ENCODE results near the gene KIF20B.
"Not testable (repeated sequence)": the region's sequence is repeated elsewhere in the genome, so short reads cannot be mapped to it uniquely, and the experiment has no call there.

The KIF20B gene

DNA sequence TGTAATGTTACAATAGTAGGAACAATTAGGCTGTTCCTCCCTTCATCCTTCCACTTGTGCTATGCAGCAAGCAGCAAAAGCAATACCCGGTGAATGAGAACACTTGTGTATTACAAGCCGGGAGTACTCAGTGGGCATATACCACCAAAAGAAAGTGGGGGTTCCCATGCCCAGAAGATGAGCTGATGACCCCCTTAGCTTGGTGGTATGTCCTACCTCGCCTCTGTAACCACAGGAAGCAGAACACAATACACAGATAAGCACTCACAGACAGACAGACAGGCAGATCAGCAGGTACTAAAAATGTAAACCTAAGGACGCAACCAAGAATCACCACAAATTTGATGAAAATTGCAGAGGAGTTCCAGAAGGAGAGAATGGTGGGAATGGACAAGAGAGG, 15.5 kb upstream of the KIF20B start:
- no peak for DNase-seq

DNA sequence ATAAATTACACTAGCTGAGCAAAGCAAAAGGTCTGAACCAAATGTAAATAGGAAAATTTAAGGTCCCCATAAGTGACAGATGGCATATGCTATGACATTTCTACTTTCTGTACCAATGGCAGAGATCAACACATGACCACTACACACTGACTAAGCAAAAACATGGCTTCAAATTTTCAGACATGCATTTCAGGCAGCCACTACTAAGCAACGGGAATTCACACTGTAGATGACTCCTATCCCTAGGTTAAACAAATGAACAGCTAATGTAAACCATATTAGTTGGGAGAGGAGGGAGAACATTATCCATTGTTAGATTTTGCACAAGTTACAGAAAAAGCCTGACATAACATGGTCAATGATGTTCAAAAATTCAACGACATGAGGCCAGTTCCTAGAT, 11.4 kb upstream of the KIF20B start:
- DNase-seq, result no peak

DNA sequence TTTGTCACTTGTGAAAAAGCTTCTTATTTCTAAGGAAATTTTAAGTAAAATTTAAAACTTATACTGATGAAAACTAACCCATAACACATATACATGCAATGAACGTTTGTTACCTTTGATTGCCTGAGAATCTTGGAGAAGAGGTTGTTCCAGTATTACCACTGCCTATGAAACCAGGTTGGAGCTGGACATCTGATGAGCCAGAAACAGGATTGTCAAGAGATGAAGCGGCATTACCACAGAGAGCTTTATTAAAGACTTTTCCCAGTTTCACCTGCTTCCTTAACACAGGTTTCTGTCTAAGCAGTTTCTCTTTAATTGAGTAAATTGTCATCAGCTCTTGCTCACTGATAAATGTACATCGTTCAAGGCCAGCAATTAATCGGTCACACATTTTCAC, 9.0 kb upstream of the KIF20B start:
- no peak for DNase-seq

DNA sequence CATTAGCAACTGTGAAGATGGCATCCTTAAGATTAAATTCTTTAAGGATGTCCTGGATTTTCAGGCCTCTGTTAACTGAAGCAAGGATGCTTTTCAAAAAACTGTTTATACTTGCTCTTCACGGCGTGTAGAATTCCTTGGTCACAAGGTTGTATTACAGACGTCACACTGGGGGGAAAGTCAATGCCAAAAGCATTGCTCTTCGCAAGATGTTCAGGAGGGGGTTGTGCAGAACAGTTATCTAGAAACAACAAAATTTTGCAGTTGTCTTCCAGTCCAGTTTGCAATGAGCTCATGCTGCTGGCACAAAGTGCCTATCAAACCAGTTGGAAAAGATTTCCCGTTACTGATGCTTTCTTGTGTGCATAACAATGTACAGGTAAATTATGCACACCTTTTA, 8.2 kb upstream of the KIF20B start:
- DNase-seq, result no peak

DNA sequence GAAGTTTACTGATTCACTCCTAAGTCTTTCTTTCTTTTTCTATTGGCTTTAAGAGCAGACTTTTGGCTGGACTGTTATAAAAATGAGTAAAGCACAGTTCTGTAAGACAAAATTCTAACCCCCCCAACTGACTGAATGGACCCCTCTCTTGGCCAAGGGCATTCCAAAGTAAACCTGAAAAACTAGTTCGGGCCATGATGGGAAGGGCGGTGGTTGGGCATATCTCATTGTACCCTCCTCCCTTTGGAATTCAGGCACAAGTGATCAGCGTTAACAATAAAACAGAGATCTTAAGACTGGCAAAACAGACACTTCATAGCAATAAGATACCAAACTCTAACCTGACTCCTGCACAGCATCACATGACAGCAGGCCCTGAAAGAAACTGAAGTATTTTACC, 6.1 kb upstream of the KIF20B start:
- no peak for DNase-seq

DNA sequence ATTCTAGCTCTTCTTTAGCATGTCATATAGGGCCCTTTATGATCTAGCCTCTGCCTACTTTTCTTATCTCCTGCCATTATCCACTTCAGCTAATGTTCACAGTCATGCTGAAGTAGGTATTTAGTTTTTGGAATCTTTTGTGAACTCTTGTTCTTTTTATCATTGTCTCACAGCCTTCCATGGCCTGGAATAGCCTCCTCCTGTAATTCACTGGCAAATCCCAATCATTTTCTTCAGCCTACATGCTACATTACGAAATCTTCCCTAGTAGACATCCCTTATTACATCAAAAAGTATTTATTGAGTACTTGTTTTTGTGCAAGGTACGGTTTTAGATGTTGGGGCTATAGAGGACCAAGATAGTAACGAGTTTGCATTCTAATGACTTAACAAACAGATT, 3.4 kb upstream of the KIF20B start:
- DNase-seq, result no peak

DNA sequence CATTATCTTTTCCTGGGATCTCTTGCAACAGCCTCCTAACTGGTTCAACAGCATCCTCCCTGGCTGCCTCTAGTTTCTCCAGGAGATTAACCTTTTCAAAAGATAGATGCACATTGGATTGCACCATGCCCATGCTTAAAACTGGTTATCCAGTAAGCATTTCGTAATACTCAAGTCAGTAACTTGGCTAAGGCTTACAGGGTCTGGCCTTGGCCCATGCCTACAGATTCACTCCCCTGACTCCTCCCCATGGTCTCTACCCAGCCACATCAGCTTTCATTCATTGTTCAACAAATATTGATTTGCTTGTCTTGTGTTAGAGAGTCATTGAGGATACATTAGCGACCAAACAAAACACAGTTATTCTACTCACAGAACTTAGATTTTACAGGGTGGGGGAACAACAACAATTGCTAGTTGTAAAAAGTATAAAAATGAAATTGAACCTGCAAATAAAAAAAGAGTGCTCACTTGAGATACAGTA, 1.8 kb upstream of the KIF20B start:
- no peak for DNase-seq

DNA sequence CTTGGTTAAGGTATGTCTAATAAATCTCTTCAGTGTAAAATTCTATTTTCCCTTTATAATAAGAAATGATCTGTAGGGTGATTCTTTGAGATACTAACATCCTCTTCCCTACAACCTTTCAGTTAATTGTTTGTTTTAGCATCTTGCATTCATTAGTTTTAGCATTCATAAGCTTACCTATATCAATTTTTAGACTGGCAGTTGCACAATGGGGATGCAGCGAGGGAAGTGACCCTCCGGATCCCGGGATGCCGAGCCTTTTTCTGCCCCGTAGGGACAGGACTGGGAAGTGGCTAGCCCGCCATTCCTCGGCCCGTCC, 508 bp upstream of the KIF20B start:
- no peak for DNase-seq

DNA sequence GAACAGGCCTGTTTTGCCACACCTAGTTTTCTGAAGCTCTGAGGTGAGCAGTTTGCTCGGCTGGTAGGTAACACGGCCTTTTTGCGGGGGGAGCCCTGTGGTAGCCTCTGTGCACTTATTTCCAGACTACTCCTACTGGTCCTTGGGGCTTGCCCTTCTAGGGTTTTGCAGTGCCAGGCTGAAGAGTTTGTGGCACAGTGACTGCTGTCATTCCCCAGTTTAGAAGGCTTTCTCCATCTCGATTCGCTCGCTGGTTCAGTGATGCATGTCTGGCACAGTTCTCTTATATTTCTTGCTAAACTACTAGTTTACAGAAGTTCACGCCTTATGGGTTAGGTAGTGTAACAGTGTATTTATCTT, 711 bp downstream of the KIF20B start:
- DNase-seq, result no peak

DNA sequence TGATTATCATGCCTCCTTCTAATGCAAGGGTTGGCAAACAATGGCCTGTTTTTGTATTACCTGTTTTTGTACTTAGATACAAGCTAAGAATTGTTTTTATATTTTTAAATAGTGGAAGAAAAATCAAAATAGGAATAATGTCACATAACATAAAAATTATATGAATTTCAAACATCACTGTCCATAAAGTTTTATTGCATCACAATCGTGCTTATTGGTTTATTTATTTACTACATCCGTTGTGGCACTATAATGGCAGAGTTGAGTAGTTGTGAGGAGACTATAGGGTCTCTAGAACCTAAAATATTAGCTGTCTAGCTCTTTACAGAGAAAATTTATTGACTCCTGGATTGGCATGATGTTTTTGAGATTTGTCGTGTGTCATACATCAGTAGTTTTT, 4.1 kb downstream of the KIF20B start:
- DNase-seq, result no peak

DNA sequence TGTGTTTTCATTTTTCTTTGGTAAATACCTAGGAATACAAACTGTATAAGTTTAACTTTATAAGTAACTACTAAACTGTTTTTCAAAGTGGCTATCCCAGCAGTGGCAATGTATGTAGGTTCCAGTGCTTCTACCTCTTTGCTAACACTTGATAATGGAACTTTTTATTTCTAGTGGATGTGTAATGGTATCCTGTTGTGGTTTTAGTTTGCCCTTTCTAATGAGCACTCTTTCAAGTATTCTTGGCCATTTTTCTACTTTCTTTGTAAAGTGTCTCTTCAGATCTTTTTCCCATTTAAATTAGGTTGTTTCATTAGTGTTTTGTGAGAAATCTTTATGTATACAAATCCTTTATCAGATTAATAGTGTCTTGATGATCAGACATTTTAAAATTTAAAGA, 4.6 kb downstream of the KIF20B start:
- DNase-seq, result no peak

DNA sequence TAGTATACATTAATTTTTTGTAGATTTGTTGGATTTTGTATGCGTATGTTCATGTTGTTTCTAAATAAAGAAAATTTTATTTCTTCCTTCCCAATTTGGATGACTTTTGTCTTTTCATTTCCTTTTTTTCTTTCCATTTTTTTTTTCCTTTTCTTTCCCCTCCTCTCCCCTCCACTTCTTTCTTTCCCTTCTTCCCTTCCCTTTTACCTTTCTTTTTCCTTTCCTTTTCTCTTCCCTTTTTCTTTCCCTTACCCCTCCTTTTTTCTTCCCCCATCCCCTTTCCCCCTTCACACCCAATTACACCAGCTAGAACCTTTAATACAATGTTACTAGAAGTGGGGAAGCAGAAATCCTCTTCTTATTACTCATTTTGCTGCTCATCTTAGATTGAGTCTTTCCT, 6.0 kb downstream of the KIF20B start:
- no peak for DNase-seq

DNA sequence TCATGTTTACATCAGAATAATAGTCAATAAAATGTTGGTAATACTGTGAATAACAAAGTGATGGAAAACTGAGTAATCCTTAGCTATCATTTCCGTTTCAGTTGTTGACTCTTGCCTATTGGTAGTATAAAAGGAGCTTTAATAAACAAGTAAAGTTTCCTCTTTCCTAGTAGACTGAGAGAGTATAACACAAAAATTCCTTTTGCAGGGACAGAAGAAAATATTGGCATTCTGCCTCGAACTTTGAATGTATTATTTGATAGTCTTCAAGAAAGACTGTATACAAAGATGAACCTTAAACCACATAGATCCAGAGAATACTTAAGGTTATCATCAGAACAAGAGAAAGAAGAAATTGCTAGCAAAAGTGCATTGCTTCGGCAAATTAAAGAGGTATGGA, 9.4 kb downstream of the KIF20B start:
- DNase-seq, result no peak

DNA sequence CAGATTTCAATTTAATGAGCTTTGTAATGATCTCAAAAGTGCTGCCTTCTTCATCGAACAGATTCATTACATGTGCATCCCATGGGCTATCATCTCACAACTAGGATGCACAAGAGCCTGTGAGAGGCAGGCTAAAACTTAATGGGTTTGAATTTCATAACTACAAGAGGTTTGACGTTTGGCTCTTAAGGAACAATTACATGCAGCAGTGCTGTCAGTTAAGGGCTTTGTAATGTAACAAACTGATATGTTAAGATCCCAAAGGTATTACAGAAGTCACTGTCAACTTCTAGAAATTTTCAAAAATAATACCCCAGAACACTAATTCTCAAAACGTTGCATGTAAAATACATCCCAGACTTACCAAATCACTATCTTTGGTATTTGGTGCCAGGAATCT, 33.2 kb downstream of the KIF20B start:
- no peak for DNase-seq

DNA sequence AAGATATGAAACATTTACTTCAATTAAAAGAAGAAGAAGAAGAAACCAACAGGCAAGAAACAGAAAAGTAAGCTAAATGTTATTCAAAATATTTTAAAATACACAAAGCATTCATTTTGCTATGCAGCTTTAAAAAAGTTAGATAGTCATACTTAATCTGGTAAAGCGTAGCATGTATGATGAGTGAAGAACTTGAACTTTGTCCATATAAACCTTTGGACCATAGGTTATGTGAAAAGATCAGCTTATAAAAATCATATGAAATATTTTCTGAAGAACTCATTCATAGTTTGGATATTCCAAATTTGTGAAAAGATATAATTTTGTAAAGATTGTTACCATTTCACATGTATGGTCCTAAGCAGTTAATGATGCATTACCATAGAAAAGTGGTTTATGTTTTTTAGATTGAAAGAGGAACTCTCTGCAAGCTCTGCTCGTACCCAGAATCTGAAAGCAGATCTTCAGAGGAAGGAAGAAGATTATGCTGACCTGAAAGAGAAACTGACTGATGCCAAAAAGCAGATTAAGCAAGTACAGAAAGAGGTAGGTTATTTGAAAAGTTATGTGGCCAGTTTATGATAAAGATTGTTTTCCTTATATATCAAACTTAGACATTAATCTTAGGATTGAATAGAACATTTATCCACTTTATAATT, 37.3 kb downstream of the KIF20B start:
- no peak for DNase-seq

DNA sequence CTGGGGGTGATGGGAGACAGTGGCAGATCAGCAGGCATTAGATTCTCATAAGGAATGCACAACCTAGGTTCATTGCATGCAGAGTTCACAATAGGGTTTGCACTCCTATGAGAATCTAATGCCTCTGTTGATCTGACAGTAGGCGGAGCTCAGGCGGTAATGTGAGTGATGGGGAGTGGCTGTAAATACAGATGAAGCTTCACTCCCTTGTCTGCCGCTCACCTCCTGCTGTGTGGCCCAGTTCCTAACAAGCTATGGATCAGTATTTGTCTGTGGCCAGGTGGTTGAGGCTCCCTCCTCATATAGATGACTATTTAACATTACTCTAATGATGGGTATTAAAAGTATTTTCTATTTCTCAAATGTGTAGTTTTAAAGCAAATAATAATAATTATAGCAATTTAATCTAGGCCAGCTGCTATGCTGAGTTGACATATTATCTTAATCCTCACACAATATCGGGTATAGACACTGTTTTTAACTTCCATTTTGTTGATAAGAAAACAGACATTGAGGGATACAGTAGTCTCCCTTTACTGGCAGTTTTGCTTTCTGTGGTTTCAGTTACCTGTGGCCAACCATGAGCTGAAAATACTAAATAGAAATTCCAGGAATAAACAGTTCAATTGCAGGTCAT, 39.9 kb downstream of the KIF20B start:
- no peak for DNase-seq

DNA sequence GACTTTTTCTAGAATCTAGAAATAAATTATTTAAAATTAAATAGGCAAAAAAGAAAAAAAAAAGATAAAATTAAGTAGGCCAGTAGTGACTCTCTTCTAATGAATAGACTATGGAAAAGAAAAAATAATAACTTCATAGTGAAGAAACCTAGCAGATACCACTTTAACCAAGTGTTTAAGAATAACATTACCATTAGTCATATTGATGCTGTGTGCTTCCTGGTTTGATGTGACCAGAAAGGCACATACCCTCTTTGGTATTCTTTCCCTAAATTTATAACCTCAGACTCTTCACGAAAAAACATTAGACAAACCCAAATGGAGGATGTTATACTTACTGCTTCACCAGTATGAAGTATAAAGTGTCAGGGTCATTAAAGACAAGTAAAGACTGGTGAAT, 42.6 kb downstream of the KIF20B start:
- DNase-seq, result no peak

DNA sequence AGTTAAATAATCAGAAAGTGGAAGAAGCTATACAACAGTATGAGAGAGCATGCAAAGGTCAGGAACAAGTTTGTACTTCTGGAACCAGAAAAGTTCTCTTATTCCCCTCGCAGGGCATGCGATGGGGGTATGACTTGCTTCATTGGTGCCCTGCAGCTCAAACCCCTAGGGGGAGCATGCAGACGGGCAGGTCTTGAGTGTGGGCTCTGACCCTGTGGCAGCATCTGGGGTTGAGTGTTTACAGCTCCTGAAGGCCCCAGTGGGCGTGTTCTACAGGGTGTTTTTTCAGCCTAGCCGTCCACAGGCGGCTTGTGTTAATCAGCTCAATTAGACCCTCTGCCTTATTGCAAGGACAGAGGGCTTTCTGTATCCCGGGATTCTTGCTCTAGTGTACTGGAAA, 44.5 kb downstream of the KIF20B start:
- no peak for DNase-seq

DNA sequence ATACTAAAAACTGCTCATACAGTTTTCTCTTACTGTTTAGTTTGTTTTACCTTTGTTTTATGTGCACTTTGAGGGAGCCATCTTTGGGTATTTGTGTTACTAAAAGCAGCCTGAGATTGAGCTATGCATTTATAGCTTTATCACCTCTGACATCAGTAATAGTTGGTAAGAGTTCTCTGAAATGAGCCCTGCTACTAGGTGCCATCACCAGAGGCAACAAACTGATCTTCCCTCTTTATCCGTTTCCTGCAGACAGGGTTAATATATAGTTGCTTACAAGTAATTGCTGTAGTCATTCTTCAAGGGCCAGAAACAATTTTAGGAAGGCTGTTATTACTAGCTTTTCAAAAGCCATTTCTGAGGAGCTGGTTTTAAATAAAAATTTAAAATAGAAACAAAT, 49.1 kb downstream of the KIF20B start:
- DNase-seq, result no peak

DNA sequence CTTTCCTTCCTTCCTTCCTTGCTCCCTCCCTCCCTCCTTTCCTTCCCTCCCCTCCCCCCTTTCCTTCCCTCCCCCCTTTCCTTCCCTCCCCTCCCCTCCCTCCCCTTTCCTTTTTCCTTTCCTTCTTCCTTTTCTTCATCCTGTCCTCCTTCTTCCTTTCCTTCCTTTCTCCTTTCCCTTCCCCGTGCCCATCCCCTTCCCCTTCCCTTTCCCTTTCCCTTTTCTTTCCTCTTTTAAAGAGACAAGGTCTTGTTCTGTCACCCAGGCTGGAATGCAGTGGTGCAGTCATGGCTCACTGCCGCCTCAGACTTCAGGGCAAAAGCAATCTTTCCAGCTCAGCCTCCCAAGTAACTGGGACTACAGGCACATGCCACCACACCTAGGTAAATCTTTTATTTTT, 54.0 kb downstream of the KIF20B start:
- no peak for DNase-seq

DNA sequence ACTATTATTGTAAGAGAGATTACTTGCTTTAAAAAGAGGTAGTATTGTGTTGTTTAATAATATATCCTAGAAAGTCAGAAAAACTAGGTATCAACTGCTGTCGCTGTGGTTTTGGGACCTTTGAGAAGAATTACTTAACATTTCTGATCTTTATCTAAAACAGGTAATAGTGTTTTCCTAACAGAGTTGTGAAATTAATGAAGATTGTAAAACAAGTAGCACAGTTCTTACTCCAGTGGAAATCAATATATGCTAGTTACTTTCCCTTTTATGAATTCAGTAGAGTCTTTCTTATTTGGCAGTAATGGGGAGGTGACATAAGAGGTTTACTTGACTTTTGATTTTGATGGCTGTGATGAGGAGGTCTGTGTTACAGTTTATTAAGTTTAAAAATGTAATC, 58.1 kb downstream of the KIF20B start:
- no peak for DNase-seq

DNA sequence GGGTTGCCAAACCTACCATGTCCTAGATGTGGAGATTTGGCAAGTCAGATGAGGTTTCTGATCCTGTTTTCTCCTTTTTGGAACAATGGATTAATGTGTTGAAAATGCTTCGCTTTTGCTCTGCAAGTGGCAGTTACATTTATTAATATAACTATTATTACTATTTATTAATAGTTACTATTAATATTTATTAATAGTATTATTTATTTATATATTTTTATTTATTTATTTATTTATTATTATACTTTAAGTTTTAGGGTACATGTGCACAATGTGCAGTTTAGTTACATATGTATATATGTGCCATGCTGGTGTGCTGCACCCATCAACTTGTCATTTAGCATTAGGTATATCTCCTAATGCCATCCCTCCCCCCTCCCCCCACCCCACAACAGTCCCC, 62.3 kb downstream of the KIF20B start:
- not testable (repeated sequence) for DNase-seq

DNA sequence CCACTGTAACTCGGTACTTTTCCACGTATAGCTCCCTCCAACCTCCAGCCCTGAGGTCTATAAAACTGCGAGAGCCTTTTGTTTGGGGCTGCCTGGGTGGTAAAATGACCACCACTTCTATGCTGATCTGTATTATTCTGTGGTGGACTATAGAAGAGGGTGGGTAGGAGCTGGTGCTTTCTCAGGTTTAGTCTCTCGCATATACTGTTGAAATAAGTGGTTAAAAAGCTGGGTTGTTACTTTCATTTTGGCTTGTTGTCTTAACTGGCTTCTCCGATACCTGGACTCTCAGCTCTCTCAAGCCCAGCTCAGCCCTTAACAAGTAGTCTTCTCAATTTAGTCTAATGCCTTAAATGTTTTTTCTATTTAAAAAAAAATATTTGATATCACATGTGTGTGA, 70.3 kb downstream of the KIF20B start:
- no peak for DNase-seq

DNA sequence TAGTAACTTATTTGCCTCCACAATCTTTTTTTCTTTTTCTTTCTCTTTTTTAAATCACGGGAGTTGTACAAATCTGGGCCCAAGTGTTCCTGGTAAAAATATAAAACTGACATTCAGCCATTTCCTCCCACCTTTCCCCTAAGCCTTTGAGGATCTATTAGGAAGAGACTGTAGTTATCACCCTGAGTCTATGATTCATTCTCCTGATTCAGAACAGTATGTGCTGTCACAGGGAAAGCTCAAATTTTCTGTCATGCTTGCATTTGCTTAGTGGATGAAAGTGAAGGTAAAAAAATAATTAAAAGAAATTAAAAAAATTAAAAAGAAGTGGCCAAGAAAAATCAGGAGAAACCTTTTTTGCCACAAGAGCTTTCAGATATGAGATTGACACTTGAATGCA, 71.7 kb downstream of the KIF20B start:
- DNase-seq, result no peak

DNA sequence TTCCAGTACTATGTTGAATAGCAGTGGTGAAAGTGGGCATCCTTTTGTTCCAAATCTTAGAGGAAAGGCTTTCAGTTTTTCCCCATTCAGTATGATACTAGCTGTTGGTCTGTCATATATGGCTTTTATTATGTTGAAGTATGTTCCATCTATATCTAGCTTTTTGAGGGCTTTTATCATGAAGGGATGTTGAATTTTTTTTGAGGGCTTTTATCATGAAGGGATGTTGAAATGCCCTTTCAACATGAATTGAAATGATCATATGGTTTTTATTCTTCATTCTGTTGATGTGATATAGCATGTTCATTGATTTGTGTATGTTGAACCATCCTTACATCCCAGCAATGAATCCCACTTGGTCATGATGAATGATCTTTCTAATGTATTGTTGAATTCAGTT, 75.3 kb downstream of the KIF20B start:
- DNase-seq, result no peak

DNA sequence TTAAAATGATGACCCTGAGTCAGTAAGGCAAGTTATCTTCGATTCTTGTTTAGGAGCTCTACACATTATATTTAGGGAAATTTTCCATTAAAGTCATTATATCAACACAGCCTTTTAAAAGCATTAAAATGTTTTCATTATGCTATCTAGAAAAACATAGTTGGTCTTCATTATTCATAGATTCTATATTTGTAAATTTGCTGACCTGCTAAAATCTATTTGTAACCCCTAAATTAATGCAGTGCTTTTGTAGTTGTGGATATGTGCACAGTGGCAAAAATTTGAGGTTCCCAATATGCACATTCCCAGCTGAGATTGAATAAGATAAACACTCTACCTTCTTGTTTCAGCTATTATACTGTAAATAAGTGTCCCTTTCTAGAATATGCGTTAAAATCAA, 81.1 kb downstream of the KIF20B start:
- DNase-seq, result no peak

Data from activated naive CD4-positive, alpha-beta T cell treated with anti-CD3 and anti-CD28 coated beads, Interleukin-2, amount 50 U/mL, for 16 hours (primary cell).